SK-N-SH treated with all-trans-retinoic acid at 6 μM for 48 hours (cell line): ENCODE measurements around the gene FAM118A.
"Not testable (repeated sequence)": the region's sequence is repeated elsewhere in the genome, so short reads cannot be mapped to it uniquely, and the experiment has no call there.

Experiments
- ATAC-seq: fragments of 200-7000 bp; cut with Tn5 transposase; 3 replicates; pipeline ENCODE4 v1.9.1; 2020; ENCODE audit warnings: mild to moderate bottlenecking, moderate library complexity
- ARNTL ChIP-seq: fragments of 450-650 bp; formaldehyde crosslinking; IDR thresholded peaks from 2 replicates; pipeline ENCODE4 v1.5.0; 2020; ENCODE audit warnings: low read depth, mild to moderate bottlenecking, moderate library complexity, borderline replicate concordance
- BACH2 ChIP-seq: fragments of 250-450 bp; sonication (Bioruptor Pico); IDR thresholded peaks from 2 replicates; pipeline ENCODE4 v1.9.0; 2021; ENCODE audit warnings: mild to moderate bottlenecking, borderline replicate concordance
- CSDC2 ChIP-seq: fragments of 250-450 bp; sonication (Bioruptor Pico); IDR thresholded peaks from 2 replicates; pipeline ENCODE4 v1.5.0; 2020; ENCODE audit warnings: mild to moderate bottlenecking, moderate library complexity
- ESRRG ChIP-seq: fragments of 250-450 bp; sonication (Bioruptor Pico); IDR thresholded peaks from 2 replicates; pipeline ENCODE4 v1.6.1; 2021; ENCODE audit warnings: mild to moderate bottlenecking
- ISL1 ChIP-seq: fragments of 250-450 bp; sonication (Bioruptor Pico); IDR thresholded peaks from 2 replicates; pipeline ENCODE4 v2.1.2; 2022; ENCODE audit warnings: mild to moderate bottlenecking, moderate library complexity
- OSR1 ChIP-seq: fragments of 250-450 bp; sonication (Bioruptor Pico); IDR thresholded peaks from 2 replicates; pipeline ENCODE4 v1.8.0; 2022; ENCODE audit warnings: moderate library complexity, mild to moderate bottlenecking, inconsistent platforms
- PATZ1 ChIP-seq: fragments of 250-450 bp; sonication (Bioruptor Pico); IDR thresholded peaks from 2 replicates; pipeline ENCODE4 v1.8.0; 2020; ENCODE audit warnings: mild to moderate bottlenecking, moderate library complexity, borderline replicate concordance
- POU6F1 ChIP-seq: fragments of 250-450 bp; sonication (Bioruptor Pico); IDR thresholded peaks from 2 replicates; pipeline ENCODE4 v1.8.0; 2021; ENCODE audit warnings: low read depth, mild to moderate bottlenecking, moderate library complexity, borderline replicate concordance
- PPARA ChIP-seq: fragments of 250-450 bp; sonication (Bioruptor Pico); IDR thresholded peaks from 2 replicates; pipeline ENCODE4 v1.5.0; 2020; ENCODE audit warnings: mild to moderate bottlenecking, borderline replicate concordance
- RARB ChIP-seq: fragments of 250-450 bp; sonication (Bioruptor Pico); IDR thresholded peaks from 2 replicates; pipeline ENCODE4 v1.8.0; 2021; ENCODE audit warnings: mild to moderate bottlenecking, moderate library complexity
- SNAI2 ChIP-seq: fragments of 250-450 bp; sonication (Bioruptor Pico); IDR thresholded peaks from 2 replicates; pipeline ENCODE4 v1.5.0; 2020; ENCODE audit warnings: mild to moderate bottlenecking, moderate library complexity
- TCF4 ChIP-seq: fragments of 250-450 bp; sonication (Bioruptor Pico); IDR thresholded peaks from 2 replicates; pipeline ENCODE4 v1.8.0; 2021; ENCODE audit warnings: mild to moderate bottlenecking, moderate library complexity, borderline replicate concordance
- TOX ChIP-seq: fragments of 250-450 bp; sonication (Bioruptor Pico); IDR thresholded peaks from 2 replicates; pipeline ENCODE4 v1.8.0; 2021; ENCODE audit warnings: mild to moderate bottlenecking, moderate library complexity, borderline replicate concordance
- TSHZ2 ChIP-seq: fragments of 250-450 bp; sonication (Bioruptor Pico); IDR thresholded peaks from 2 replicates; pipeline ENCODE4 v1.5.0; 2020; ENCODE audit warnings: mild to moderate bottlenecking, moderate library complexity
- ZFP3 ChIP-seq: fragments of 250-450 bp; sonication (Bioruptor Pico); IDR thresholded peaks from 2 replicates; pipeline ENCODE4 v1.5.0; 2020; ENCODE audit warnings: mild to moderate bottlenecking, moderate library complexity
- ZNF70 ChIP-seq: fragments of 450-650 bp; formaldehyde crosslinking; IDR thresholded peaks from 2 replicates; pipeline ENCODE4 v1.5.0; 2020; ENCODE audit warnings: mild to moderate bottlenecking, moderate library complexity
- ZNF8 ChIP-seq: fragments of 450-650 bp; formaldehyde crosslinking; IDR thresholded peaks from 2 replicates; pipeline ENCODE4 v1.5.0; 2020; ENCODE audit warnings: mild to moderate bottlenecking, moderate library complexity
- TF ChIP-seq, protein P1 (sequence below): fragments of 250-450 bp; sonication (Bioruptor Pico); IDR thresholded peaks from 2 replicates; pipeline ENCODE4 v1.5.1; 2020; ENCODE audit warnings: low read depth, mild to moderate bottlenecking, moderate library complexity
- TF ChIP-seq, protein P2 (sequence below): fragments of 250-450 bp; sonication (Bioruptor Pico); IDR thresholded peaks from 2 replicates; pipeline ENCODE4 v1.5.1; 2021; ENCODE audit warnings: mild to moderate bottlenecking, moderate library complexity

FAM118A gene

GRCh38 chr22:45292731-45293442 lies 16.8 kb upstream of the FAM118A start (continued):
- no peak for TF ChIP-seq TCF4
- no peak for TF ChIP-seq ESRRG (CRISPR knock-in tag)
- no peak for TF ChIP-seq OSR1 (CRISPR knock-in tag)
- no peak for TF ChIP-seq ZFP3 (CRISPR knock-in tag)
- no peak for TF ChIP-seq SNAI2 (CRISPR knock-in tag)
- TF ChIP-seq POU6F1 (CRISPR knock-in tag): no peak
- no peak for TF ChIP-seq BACH2 (CRISPR knock-in tag)
- TF ChIP-seq ISL1 (CRISPR knock-in tag): no peak
- no peak for TF ChIP-seq ZNF8 (CRISPR knock-in tag)
- TF ChIP-seq, all 23 proteins: peak for 0

- TF ChIP-seq OSR1 (CRISPR knock-in tag) (no peak), PPARA (no peak), TSHZ2 (no peak), CSDC2 (CRISPR knock-in tag) (no peak), ZFP3 (CRISPR knock-in tag) (no peak), TCF4 (no peak), ZNF8 (CRISPR knock-in tag) (no peak), SNAI2 (CRISPR knock-in tag) (no peak), PATZ1 (CRISPR knock-in tag) (no peak), ZNF70 (CRISPR knock-in tag) (no peak)
- TF ChIP-seq, protein P1, sequence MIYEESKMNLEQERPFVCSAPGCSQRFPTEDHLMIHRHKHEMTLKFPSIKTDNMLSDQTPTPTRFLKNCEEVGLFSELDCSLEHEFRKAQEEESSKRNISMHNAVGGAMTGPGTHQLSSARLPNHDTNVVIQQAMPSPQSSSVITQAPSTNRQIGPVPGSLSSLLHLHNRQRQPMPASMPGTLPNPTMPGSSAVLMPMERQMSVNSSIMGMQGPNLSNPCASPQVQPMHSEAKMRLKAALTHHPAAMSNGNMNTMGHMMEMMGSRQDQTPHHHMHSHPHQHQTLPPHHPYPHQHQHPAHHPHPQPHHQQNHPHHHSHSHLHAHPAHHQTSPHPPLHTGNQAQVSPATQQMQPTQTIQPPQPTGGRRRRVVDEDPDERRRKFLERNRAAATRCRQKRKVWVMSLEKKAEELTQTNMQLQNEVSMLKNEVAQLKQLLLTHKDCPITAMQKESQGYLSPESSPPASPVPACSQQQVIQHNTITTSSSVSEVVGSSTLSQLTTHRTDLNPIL (CRISPR knock-in tag): no peak
- TF ChIP-seq, protein P2, sequence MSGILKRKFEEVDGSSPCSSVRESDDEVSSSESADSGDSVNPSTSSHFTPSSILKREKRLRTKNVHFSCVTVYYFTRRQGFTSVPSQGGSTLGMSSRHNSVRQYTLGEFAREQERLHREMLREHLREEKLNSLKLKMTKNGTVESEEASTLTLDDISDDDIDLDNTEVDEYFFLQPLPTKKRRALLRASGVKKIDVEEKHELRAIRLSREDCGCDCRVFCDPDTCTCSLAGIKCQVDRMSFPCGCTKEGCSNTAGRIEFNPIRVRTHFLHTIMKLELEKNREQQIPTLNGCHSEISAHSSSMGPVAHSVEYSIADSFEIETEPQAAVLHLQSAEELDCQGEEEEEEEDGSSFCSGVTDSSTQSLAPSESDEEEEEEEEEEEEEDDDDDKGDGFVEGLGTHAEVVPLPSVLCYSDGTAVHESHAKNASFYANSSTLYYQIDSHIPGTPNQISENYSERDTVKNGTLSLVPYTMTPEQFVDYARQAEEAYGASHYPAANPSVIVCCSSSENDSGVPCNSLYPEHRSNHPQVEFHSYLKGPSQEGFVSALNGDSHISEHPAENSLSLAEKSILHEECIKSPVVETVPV (CRISPR knock-in tag): no peak
- no peak for ATAC-seq
Observed at GRCh38 chr22:45294030-45294429, 15.7 kb upstream of the FAM118A start.

DNA sequence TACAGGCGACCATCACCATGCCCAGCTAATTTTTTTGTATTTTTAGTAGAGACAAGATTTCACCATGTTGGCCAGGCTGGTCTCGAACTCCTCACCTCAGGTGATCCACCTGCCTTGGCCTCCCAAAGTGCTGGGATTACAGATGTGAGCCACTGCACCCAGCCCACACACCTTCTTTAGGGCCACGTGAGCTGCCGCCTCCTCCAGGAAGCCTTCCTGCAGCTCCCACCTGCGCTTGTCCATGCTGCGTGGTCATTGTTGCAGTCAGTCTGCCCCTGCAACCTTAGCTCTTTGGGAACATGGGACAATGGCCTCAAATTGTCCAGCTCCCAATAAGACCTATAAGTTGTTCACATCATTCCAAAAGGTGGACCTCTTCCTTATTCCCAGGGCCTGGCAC lies 14.7 kb upstream of the FAM118A start:
- not testable (repeated sequence) for ATAC-seq

GRCh38 chr22:45295492-45295891 lies 14.2 kb upstream of the FAM118A start:
- ATAC-seq: no peak
- TF ChIP-seq ESRRG (CRISPR knock-in tag) (no peak), SNAI2 (CRISPR knock-in tag) (no peak), OSR1 (CRISPR knock-in tag) (no peak), PPARA (no peak), POU6F1 (CRISPR knock-in tag) (no peak), ARNTL (CRISPR knock-in tag) (no peak), CSDC2 (CRISPR knock-in tag) (no peak), TOX (CRISPR knock-in tag) (no peak), BACH2 (CRISPR knock-in tag) (no peak), RARB (CRISPR knock-in tag) (no peak), ZFP3 (CRISPR knock-in tag) (no peak), TSHZ2 (no peak)
